ENCODE measurements around the gene RPL41. TPM values are rescaled to one million over a fixed set of nuclear protein-coding genes. Genes with fewer than 3 reads are reported as not detected.

RPL41 gene
- total RNA-seq, 1 experiment from 2014 or later: 3,551 TPM

DNA sequence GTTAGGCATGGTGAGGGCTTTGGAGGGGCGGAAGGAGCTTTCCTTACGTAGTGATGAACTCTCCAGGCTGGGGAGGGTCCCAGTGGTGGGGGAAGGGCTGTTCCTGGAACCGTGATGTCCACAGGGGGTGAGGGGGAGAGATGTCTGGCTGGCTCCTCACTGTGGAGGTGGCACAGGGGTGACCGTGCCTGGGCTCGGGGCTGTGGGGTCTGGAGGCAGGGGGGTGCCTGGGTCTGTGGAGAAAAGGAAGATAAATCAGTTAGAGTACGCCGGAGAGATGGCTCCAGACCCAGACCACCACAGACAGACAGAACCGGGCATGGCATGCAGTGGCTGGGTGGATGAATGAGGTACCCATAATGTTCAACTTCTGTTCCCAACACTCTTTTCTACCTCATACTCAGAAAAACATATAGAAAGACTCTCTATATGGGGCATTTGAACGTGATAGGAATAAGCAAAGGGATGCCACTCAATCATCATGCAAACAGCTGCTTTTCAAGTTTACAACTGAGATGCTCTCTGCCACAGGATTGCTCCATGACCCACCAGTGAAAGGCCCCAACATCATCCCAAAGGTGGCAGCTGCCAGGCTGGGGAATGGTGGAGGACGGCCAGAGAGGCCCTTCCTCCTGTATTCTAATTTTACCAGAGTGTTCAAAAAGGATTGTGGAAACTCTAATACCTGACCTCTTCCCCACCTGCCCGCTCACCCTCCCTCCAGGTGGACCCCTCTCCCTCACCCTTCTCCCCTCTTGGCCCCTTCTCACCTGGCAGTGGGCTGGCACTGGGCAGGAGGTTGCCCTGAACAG, 47.3 kb downstream of the RPL41 start:
- Histone ChIP-seq H3K4me1 (ENCODE audit: insufficient read depth, low read length) (peaks cover 20% of the 10 kb centered on the region), H3K36me3 (ENCODE audit: low read depth, low read length) (peaks cover 51% of the 10 kb centered on the region), H3K9me3 (ENCODE audit: low read length) (no peaks in the 10 kb centered on the region), H4K20me1 (ENCODE audit: low read length) (peaks cover 32% of the 10 kb centered on the region), H2AFZ (ENCODE audit: low read length) (no peak overlapping the region), H3K4me2 (ENCODE audit: low read length) (no peak overlapping the region), H3K79me2 (ENCODE audit: low read length) (peaks cover 32% of the 10 kb centered on the region), H3K27ac (ENCODE audit: low read length) (no peak overlapping the region), H3F3A (ENCODE audit: low read length, unreplicated experiment) (peaks cover 13% of the 10 kb centered on the region), H3K9me2 (replicated peaks; ENCODE audit: low read length) (no peaks in the 10 kb centered on the region), H3K27me3 (ENCODE audit: low read length) (no peaks in the 10 kb centered on the region), H3K9ac (ENCODE audit: low read length) (no peak overlapping the region), H3K4me3 (ENCODE audit: low read length) (no peak overlapping the region)
- BruUV-seq (replicated peaks): no TSS peak
- ChIA-PET CTCF (interaction anchor here (0.5 kb wide), 1 partner anchor 36 kb away, joined by 4 read pairs; the partner anchor contains the start of gene ESYT1), POLR2A (ENCODE audit: unreplicated experiment) (interaction anchor here (0.7 kb wide), 1 partner anchor 20 kb away, joined by 4 read pairs; no protein-coding TSS in a partner anchor)
- intact Hi-C loops (cut with micrococcal nuclease): no loop called here
- DNase-seq (no peak), ATAC-seq (no peak)
- TF ChIP-seq EZH2 (IDR thresholded peaks at IDR 0.05; ENCODE audit: low read length, unreplicated experiment) (no peak), EZH2phosphoT487 (IDR thresholded peaks at IDR 0.05; ENCODE audit: borderline replicate concordance, low read length) (no peak)

DNA sequence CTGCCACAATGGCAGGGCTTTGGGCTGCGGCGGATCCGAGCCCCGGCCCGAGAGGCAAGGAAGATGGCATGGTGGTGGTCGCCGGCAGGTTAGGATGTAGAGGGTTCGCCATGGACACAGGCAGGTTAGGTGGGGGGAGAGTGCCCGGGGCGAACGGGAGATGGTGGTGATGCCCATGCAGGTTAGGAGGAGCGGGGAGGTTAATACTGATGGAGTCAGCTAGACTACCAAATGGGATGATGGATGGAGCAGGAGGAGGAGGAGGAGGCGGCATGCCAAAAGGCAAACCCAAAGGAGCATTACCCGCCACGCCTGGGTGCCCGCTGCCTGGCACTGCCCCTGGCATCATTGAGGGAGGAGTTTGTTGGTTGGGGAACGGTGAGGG, 47.9 kb downstream of the RPL41 start:
- H2AFZ ChIP-seq (ENCODE audit: low read length): no peak overlapping the region
- no peak overlapping the region for H3K4me3 ChIP-seq (ENCODE audit: low read length)
- no peak overlapping the region for H3K9ac ChIP-seq (ENCODE audit: low read length)
- no peak for DNase-seq
- H3F3A ChIP-seq (ENCODE audit: low read length, unreplicated experiment): peaks cover 13% of the 10 kb centered on the region
- no peak for TF ChIP-seq EZH2phosphoT487 (IDR thresholded peaks at IDR 0.05; ENCODE audit: borderline replicate concordance, low read length)
- TF ChIP-seq EZH2 (IDR thresholded peaks at IDR 0.05; ENCODE audit: low read length, unreplicated experiment): no peak
- TF ChIP-seq, protein P1, sequence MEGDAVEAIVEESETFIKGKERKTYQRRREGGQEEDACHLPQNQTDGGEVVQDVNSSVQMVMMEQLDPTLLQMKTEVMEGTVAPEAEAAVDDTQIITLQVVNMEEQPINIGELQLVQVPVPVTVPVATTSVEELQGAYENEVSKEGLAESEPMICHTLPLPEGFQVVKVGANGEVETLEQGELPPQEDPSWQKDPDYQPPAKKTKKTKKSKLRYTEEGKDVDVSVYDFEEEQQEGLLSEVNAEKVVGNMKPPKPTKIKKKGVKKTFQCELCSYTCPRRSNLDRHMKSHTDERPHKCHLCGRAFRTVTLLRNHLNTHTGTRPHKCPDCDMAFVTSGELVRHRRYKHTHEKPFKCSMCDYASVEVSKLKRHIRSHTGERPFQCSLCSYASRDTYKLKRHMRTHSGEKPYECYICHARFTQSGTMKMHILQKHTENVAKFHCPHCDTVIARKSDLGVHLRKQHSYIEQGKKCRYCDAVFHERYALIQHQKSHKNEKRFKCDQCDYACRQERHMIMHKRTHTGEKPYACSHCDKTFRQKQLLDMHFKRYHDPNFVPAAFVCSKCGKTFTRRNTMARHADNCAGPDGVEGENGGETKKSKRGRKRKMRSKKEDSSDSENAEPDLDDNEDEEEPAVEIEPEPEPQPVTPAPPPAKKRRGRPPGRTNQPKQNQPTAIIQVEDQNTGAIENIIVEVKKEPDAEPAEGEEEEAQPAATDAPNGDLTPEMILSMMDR (conservative IDR thresholded peaks at IDR 0.05; ENCODE audit: low read depth, low read length): no peak
- H3K27ac ChIP-seq (ENCODE audit: low read length): no peak overlapping the region
- peaks cover 50% of the 10 kb centered on the region for H3K36me3 ChIP-seq (ENCODE audit: low read depth, low read length)
- ChIA-PET POLR2A (ENCODE audit: unreplicated experiment) (no interaction called here), CTCF (no interaction called here)
- H3K9me2 ChIP-seq (replicated peaks; ENCODE audit: low read length): no peaks in the 10 kb centered on the region
- H3K4me1 ChIP-seq (ENCODE audit: insufficient read depth, low read length): peaks cover 17% of the 10 kb centered on the region
- ATAC-seq: no peak
- BruUV-seq (replicated peaks): no TSS peak
- no peaks in the 10 kb centered on the region for H3K9me3 ChIP-seq (ENCODE audit: low read length)
- intact Hi-C loops (cut with micrococcal nuclease): no loop called here
- H3K4me2 ChIP-seq (ENCODE audit: low read length): no peak overlapping the region
- peaks cover 26% of the 10 kb centered on the region for H3K79me2 ChIP-seq (ENCODE audit: low read length)
- peaks cover 26% of the 10 kb centered on the region for H4K20me1 ChIP-seq (ENCODE audit: low read length)
- H3K27me3 ChIP-seq (ENCODE audit: low read length): no peaks in the 10 kb centered on the region

DNA sequence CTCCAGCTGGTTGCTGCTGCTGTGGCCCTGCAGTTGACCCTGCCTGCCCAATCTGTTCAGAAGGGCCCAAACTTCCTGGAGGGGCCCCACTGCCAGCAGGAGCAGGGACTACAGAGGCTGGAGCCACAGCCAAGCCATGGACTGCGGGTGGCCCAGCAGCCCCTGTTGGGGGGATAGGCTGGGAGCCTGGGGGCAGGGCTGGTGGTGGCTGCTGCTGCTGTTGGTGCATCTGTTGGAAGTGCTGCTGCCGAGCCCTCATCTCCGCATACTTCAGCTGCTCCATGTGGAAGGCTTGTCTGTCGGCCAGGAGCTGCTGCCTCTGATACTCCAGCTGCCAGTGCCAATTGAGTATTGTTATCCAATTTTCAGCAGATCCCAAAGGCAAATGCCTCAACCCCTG, 48.9 kb downstream of the RPL41 start:
- Histone ChIP-seq H3K79me2 (ENCODE audit: low read length) (peaks cover 15% of the 10 kb centered on the region), H2AFZ (ENCODE audit: low read length) (no peak overlapping the region), H3F3A (ENCODE audit: low read length, unreplicated experiment) (peaks cover 13% of the 10 kb centered on the region), H3K4me2 (ENCODE audit: low read length) (no peak overlapping the region), H3K9me2 (replicated peaks; ENCODE audit: low read length) (no peaks in the 10 kb centered on the region), H3K4me3 (ENCODE audit: low read length) (no peak overlapping the region), H3K9ac (ENCODE audit: low read length) (no peak overlapping the region), H3K36me3 (ENCODE audit: low read depth, low read length) (peaks cover 43% of the 10 kb centered on the region), H3K27ac (ENCODE audit: low read length) (no peak overlapping the region), H4K20me1 (ENCODE audit: low read length) (peaks cover 16% of the 10 kb centered on the region), H3K4me1 (ENCODE audit: insufficient read depth, low read length) (peaks cover 7% of the 10 kb centered on the region), H3K9me3 (ENCODE audit: low read length) (no peaks in the 10 kb centered on the region), H3K27me3 (ENCODE audit: low read length) (no peaks in the 10 kb centered on the region)
- ATAC-seq (no peak), DNase-seq (no peak)
- intact Hi-C loops (cut with micrococcal nuclease): no loop called here
- ChIA-PET CTCF (no interaction called here), POLR2A (ENCODE audit: unreplicated experiment) (interaction anchor here (0.6 kb wide), 1 partner anchor 194 kb away, joined by 3 read pairs; no protein-coding TSS in a partner anchor)
- TF ChIP-seq EZH2 (IDR thresholded peaks at IDR 0.05; ENCODE audit: low read length, unreplicated experiment) (no peak), EZH2phosphoT487 (IDR thresholded peaks at IDR 0.05; ENCODE audit: borderline replicate concordance, low read length) (no peak)
- TF ChIP-seq, protein P1 (conservative IDR thresholded peaks at IDR 0.05; ENCODE audit: low read depth, low read length): no peak
- BruUV-seq (replicated peaks): no TSS peak

Other genes with a start within 250 kb of the RPL41 start
- gene PYM1, start 188.7 kb upstream of the RPL41 start, total RNA-seq (2014; rRNA removed): 39.0 and 42.9 TPM in 2 replicates
- 27.2 and 41.5 TPM in 2 replicates for gene DGKA, start 185.5 kb upstream of the RPL41 start, total RNA-seq (2014; rRNA removed)
- 0.35 and 2.0 TPM in 2 replicates for gene PMEL, start 150.6 kb upstream of the RPL41 start, total RNA-seq (2014; rRNA removed)
- 63.0 and 68.2 TPM in 2 replicates for gene CDK2, start 149.8 kb upstream of the RPL41 start, total RNA-seq (2014; rRNA removed)
- 48.8 and 50.6 TPM in 2 replicates for gene RAB5B, start 142.6 kb upstream of the RPL41 start, total RNA-seq (2014; rRNA removed)
- gene SUOX, start 119.4 kb upstream of the RPL41 start, total RNA-seq (2014; rRNA removed): 18.0 and 33.9 TPM in 2 replicates
- 1.0 and 2.8 TPM in 2 replicates for gene IKZF4, start 95.6 kb upstream of the RPL41 start, total RNA-seq (2014; rRNA removed)
- gene RPS26, start 74.7 kb upstream of the RPL41 start, total RNA-seq (2014; rRNA removed): 183 and 320 TPM in 2 replicates
- gene ERBB3, start 36.5 kb upstream of the RPL41 start, total RNA-seq (2014; rRNA removed): 28.0 and 40.6 TPM in 2 replicates
- 391 and 406 TPM in 2 replicates for gene PA2G4, start 12.1 kb upstream of the RPL41 start, total RNA-seq (2014; rRNA removed)
- gene ZC3H10, start 1.6 kb downstream of the RPL41 start, total RNA-seq (2014; rRNA removed): 4.8 and 5.6 TPM in 2 replicates
- 120 and 176 TPM in 2 replicates for gene ESYT1, start 11.6 kb downstream of the RPL41 start, total RNA-seq (2014; rRNA removed)
- gene MYL6B, start 36.0 kb downstream of the RPL41 start, total RNA-seq (2014; rRNA removed): 153 and 178 TPM in 2 replicates
- gene MYL6, start 41.7 kb downstream of the RPL41 start, total RNA-seq (2014; rRNA removed): 1,385 and 1,597 TPM in 2 replicates
- gene SMARCC2, start 72.8 kb downstream of the RPL41 start, total RNA-seq (2014; rRNA removed): 38.4 and 39.4 TPM in 2 replicates
- gene RNF41, start 105.3 kb downstream of the RPL41 start, total RNA-seq (2014; rRNA removed): 43.9 and 52.1 TPM in 2 replicates
- 91.6 and 98.6 TPM in 2 replicates for gene NABP2, start 107.7 kb downstream of the RPL41 start, total RNA-seq (2014; rRNA removed)
- 0.18 TPM in 1 of 2 replicates, not detected in the other for gene SLC39A5, start 113.4 kb downstream of the RPL41 start, total RNA-seq (2014; rRNA removed)
- 19.1 and 26.7 TPM in 2 replicates for gene ANKRD52, start 141.8 kb downstream of the RPL41 start, total RNA-seq (2014; rRNA removed)
- 9.2 and 9.8 TPM in 2 replicates for gene COQ10A, start 150.3 kb downstream of the RPL41 start, total RNA-seq (2014; rRNA removed)
- gene CS, start 183.7 kb downstream of the RPL41 start, total RNA-seq (2014; rRNA removed): 182 and 199 TPM in 2 replicates
- gene CNPY2, start 199.4 kb downstream of the RPL41 start, total RNA-seq (2014; rRNA removed): 109 and 162 TPM in 2 replicates
- 15.3 and 27.1 TPM in 2 replicates for gene PAN2, start 217.4 kb downstream of the RPL41 start, total RNA-seq (2014; rRNA removed)
- gene IL23A, start 222.3 kb downstream of the RPL41 start, total RNA-seq (2014; rRNA removed): 17.5 and 18.2 TPM in 2 replicates
- 68.8 and 73.1 TPM in 2 replicates for gene STAT2, start 243.5 kb downstream of the RPL41 start, total RNA-seq (2014; rRNA removed)
- not detected in 2 replicates for gene APOF, start 246.2 kb downstream of the RPL41 start, total RNA-seq (2014; rRNA removed)